NCI-H2196 (cell line): ENCODE measurements around the gene RAPGEF4.

Experiments used
- DNase-seq: peaks from one replicate; lab custom pipeline; 2025; ENCODE audit not compliant: unreplicated experiment; lab: John Stamatoyannopoulos, UW

The RAPGEF4 gene

GRCh38 chr2:172821370-172822338 lies 86.0 kb downstream of the RAPGEF4 start:
- no peak for DNase-seq

GRCh38 chr2:172822585-172822984 lies 86.9 kb downstream of the RAPGEF4 start:
- DNase-seq: no peak

- no peak for DNase-seq
These were observed 87.7 kb downstream of the RAPGEF4 start for GRCh38 chr2:172823261-172823850.

- DNase-seq: no peak
These were observed 90.9 kb downstream of the RAPGEF4 start for GRCh38 chr2:172826522-172826921.

GRCh38 chr2:172829229-172829628 lies 93.6 kb downstream of the RAPGEF4 start:
- no peak for DNase-seq

GRCh38 chr2:172830482-172830881 lies 94.8 kb downstream of the RAPGEF4 start:
- DNase-seq: no peak

GRCh38 chr2:172833898-172834297 lies 98.3 kb downstream of the RAPGEF4 start:
- no peak for DNase-seq

GRCh38 chr2:172834881-172835280 lies 99.2 kb downstream of the RAPGEF4 start:
- no peak for DNase-seq

- no peak for DNase-seq
These were observed 100.7 kb downstream of the RAPGEF4 start for GRCh38 chr2:172836347-172836821.

- no peak for DNase-seq
These were observed 101.2 kb downstream of the RAPGEF4 start for GRCh38 chr2:172836827-172837226.

- no peak for DNase-seq
These were observed 103.8 kb downstream of the RAPGEF4 start for GRCh38 chr2:172839446-172839845.

GRCh38 chr2:172842511-172843265 lies 107.0 kb downstream of the RAPGEF4 start:
- no peak for DNase-seq

- DNase-seq: no peak
These were observed 107.6 kb downstream of the RAPGEF4 start for GRCh38 chr2:172843266-172843582.

- DNase-seq: no peak
These were observed 108.5 kb downstream of the RAPGEF4 start for GRCh38 chr2:172843902-172844715.

GRCh38 chr2:172845028-172845630 lies 109.5 kb downstream of the RAPGEF4 start:
- DNase-seq: no peak

- DNase-seq: no peak
These were observed 110.9 kb downstream of the RAPGEF4 start for GRCh38 chr2:172846551-172846950.

GRCh38 chr2:172847188-172847587 lies 111.5 kb downstream of the RAPGEF4 start:
- DNase-seq: no peak

GRCh38 chr2:172848519-172848918 lies 112.9 kb downstream of the RAPGEF4 start:
- DNase-seq: no peak

GRCh38 chr2:172849519-172850217 lies 114.0 kb downstream of the RAPGEF4 start:
- DNase-seq: no peak

- DNase-seq: no peak
These were observed 119.9 kb downstream of the RAPGEF4 start for GRCh38 chr2:172855588-172855987.
